Cardiac fibroblast (primary cell): ENCODE measurements around the gene PTPRE.

Experiments
- DNase-seq, 2 donors: peaks; one replicate each; pipeline versions ENCODE4 v3.0.0 to v3.0.0-alpha.2; 2010; ENCODE audit warnings: low read depth in 2 of 2
- H3K4me3 ChIP-seq, 2 donors: replicated peaks in 1 of 2; 1 replicate in 1 of 2; 2 replicates in 1 of 2; pipeline ENCODE4 v1.5.1; 2011; ENCODE audit warnings: low read depth in 2 of 2, low read length in 2 of 2, mild to moderate bottlenecking in 2 of 2, moderate library complexity in 1 of 2
- CTCF ChIP-seq: IDR thresholded peaks from one replicate; pipeline ENCODE4 v1.5.1; 2011; ENCODE audit warnings: low read depth, mild to moderate bottlenecking, low read length, inconsistent platforms

The PTPRE gene

DNA sequence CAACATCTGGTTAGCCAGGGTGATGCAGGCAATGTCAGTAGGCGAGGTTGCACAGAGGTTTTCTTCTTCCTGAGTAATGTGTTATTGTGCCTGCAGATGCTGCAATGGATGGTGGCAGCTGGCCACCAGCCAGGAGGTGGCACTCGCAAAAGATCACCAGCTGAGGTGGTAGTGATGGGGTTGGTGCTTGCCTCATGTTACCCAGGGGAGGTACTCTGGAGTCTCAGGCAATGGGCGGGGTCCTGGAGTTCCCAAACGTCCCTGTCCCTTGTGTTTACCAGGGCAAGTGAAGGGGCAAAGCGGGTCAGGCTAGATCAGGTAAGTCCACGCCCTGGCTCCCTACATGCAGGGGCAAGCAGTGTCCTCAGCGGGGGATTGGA is 35.3 kb upstream of the PTPRE start:
- no peak overlapping the region for H3K4me3 ChIP-seq
- no peak for DNase-seq
- no peak for TF ChIP-seq CTCF

GRCh38 chr10:127872011-127872761 is 34.7 kb upstream of the PTPRE start:
- TF ChIP-seq CTCF: no peak

GRCh38 chr10:127872871-127873600 is 33.9 kb upstream of the PTPRE start:
- DNase-seq: peak in 1 of 2 donors; percentile 23
- no peak for TF ChIP-seq CTCF
- no peak overlapping the region for H3K4me3 ChIP-seq

More at GRCh38 chr10:127872011-127872761, 34.7 kb upstream of the PTPRE start:
- H3K4me3 ChIP-seq: no peak overlapping the region
- peak; percentile 24 to 63 for DNase-seq

- TF ChIP-seq CTCF: no peak
- no peak for DNase-seq
- no peak overlapping the region for H3K4me3 ChIP-seq
These were observed 32.9 kb upstream of the PTPRE start for GRCh38 chr10:127873901-127874470.

DNA sequence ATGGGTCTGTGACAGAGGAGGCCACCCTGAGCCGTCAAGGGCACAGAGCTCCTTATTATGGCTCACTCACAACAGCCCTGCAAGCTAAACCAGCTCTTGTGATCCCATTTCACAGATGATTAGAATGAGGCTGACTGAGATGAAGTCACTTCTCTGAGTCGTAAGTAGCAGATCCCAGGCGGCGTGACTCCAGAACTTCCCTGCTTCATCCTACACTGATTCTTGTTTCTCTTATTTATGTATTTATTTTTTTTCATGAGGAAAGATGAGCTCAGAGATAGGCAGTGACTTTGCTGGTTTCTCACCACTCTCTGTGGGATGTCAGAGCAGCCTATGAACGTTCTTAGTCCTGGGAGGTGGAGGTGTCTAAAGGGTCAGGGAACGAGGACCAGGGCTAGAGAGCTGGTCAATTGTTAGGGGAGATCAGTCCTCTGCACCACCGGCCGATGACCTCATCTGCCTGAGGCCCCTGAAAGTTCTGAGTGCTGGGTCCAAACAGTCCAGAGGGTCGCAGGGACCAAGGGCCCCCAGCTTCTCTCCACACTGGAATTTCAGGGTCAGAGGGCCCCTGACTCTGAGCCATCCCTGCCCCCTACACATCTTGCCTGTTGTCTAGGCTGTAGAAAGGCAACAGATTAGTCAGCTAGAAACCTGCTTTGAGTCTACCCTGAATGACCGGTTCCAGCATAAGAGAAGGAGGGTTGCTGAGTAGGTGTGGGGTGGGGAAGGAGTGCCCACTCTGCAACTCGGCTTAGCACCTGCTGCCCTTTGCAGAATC is 32.0 kb upstream of the PTPRE start:
- DNase-seq: no peak
- no peak overlapping the region for H3K4me3 ChIP-seq
- no peak for TF ChIP-seq CTCF

DNA sequence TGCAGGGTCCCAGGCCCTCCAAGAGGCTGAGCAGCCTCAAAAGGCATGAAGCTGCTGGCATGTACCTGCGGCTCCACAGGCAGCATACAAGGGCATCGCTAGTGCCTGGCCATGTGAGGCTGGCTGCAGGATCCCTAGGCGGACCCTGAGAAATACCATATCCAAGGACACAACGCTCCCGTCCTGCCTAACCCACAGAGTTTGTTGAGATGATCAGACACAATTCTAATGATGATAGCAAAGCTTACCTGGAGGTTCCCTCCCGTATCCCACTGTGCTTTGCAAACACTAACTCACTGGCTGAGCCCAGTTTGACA is 31.5 kb upstream of the PTPRE start:
- no peak overlapping the region for H3K4me3 ChIP-seq
- no peak for DNase-seq
- no peak for TF ChIP-seq CTCF
